Neural crest cell (in vitro differentiated cells): ENCODE results near the gene TMEM72. TPM values are rescaled to one million over a fixed set of nuclear protein-coding genes. Genes with fewer than 3 reads are reported as not detected.

Experiments
- DNase-seq: peaks from one replicate; pipeline ENCODE4 v3.0.0; 2021; ENCODE audit warnings: low read depth, mixed read lengths, low spot score
- H3K27ac Mint-ChIP-seq: one replicate; pipeline ENCODE4 v1.8.0; 2021; ENCODE audit warnings: mild to moderate bottlenecking, mixed read lengths; ENCODE audit not compliant: unreplicated experiment
- H3K27me3 Mint-ChIP-seq: 2 replicates; pipeline ENCODE4 v1.8.0; 2021; ENCODE audit warnings: low read depth, mild to moderate bottlenecking, mixed read lengths
- H3K36me3 Mint-ChIP-seq: 2 replicates; pipeline ENCODE4 v1.8.0; 2021; ENCODE audit warnings: low read depth, mild to moderate bottlenecking, mixed read lengths
- H3K4me1 Mint-ChIP-seq: 2 replicates; pipeline ENCODE4 v1.8.0; 2021; ENCODE audit warnings: mixed read lengths
- H3K4me3 Mint-ChIP-seq: one replicate; pipeline ENCODE4 v1.8.0; 2021; ENCODE audit warnings: mild to moderate bottlenecking, mixed read lengths
- H3K9me3 Mint-ChIP-seq: 2 replicates; pipeline ENCODE4 v1.8.0; 2021; ENCODE audit warnings: mixed read lengths
- total RNA-seq: library from RNA; stranded (reverse); gene quantifications from 2 replicates; pipeline ENCODE4 v1.2.1, GENCODE V29; 2021
- TF ChIP-seq, protein P1 (sequence below): fragments of 200-600 bp; sonication (generic); conservative IDR thresholded peaks from 2 replicates; pipeline ENCODE4 v1.5.0; 2021; ENCODE audit warnings: antibody characterized with exemption, mild to moderate bottlenecking

The TMEM72 gene
- total RNA-seq, 1 donor from 2014 or later, result not detected

DNA sequence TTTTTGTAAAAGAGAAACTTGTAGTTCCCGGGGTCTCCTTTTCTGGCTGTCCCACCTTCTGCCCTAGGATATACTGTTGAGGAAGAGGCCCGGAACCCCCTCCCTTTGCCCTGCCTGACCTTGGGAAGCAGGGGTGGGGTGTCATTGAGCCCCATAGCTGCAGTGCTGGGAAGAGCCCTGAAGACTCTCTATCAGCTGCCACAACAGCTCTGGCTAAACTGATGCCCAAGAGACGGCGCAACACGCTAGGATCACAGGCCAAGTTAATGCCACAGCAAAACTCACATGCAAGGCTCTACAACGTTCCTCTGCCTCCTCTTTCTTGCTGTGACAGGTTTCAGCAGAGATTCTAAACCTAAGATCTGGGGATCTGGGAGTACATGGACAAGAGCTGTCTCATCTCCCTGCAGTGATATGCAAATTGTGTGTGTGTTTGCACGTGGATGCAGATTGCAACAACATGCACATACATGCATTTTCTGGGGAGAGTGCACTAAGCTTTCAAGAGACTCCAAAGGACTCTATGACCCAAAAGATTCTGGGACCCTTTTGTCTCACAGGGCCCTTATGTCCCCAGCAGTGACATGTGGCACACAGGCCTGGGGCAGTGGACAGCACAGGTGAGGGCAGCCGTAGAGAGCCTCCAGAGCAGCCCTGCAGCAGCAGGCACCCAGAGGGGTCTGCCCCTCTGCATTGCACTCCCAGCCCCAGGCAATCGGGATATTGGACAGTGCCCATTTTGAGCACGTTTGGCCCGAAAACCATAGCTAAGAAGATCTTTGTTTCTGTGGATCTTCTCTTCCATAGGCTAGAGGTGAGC lies 51.0 kb downstream of the TMEM72 start:
- DNase-seq, result no peak
- TF ChIP-seq, protein P1, sequence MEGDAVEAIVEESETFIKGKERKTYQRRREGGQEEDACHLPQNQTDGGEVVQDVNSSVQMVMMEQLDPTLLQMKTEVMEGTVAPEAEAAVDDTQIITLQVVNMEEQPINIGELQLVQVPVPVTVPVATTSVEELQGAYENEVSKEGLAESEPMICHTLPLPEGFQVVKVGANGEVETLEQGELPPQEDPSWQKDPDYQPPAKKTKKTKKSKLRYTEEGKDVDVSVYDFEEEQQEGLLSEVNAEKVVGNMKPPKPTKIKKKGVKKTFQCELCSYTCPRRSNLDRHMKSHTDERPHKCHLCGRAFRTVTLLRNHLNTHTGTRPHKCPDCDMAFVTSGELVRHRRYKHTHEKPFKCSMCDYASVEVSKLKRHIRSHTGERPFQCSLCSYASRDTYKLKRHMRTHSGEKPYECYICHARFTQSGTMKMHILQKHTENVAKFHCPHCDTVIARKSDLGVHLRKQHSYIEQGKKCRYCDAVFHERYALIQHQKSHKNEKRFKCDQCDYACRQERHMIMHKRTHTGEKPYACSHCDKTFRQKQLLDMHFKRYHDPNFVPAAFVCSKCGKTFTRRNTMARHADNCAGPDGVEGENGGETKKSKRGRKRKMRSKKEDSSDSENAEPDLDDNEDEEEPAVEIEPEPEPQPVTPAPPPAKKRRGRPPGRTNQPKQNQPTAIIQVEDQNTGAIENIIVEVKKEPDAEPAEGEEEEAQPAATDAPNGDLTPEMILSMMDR, result no peak
- H3K27ac Mint-ChIP-seq, result peak overlapping the region; percentile 99
- no peaks in the 10 kb centered on the region for H3K27me3 Mint-ChIP-seq
- no peaks in the 10 kb centered on the region for H3K36me3 Mint-ChIP-seq
- H3K9me3 Mint-ChIP-seq, result no peaks in the 10 kb centered on the region
- peaks cover 87% of the 10 kb centered on the region for H3K4me1 Mint-ChIP-seq
- H3K4me3 Mint-ChIP-seq, result peak overlapping the region; percentile 73

DNA sequence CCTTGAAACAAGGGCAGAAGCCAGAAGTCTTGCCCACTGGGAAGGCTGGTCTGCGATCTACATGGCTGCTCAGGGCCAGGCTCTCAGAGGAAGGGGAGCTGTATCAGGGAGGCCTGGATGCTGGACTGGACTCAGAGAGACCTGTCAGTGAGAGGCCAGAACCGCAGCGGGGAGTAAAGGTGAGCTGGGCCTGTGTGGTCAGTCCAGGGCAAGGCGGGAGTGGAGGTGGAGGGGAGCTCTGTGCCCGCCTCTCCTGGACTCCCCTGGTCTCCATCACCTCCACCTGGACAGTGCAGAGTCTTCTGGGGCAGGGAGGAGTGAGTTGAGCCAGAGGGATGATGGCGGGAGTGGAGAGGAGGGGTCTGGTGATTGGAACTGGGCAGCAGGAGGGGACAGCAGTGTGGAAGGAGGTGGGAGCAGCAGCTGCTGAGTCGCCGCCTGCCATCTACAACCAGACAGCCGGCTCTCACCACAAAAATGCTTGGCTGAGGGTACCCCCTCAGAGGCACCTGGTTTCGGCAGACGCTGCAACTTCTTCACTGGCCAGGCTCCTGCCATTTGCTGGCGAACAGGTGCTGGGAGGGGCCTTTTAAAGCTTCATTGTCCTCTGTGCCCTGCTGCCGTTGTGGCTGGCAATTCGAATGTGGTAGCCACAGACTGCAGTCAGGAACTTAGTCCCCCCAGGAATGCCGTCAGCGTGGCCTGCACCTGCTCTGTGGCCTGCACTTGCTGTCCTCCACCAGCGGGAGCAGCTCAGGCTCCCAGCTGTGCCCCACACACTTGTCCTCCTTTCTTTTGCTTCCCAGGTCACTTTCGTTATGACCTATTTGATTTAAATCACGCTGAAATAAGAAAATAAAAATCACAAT lies 52.0 kb downstream of the TMEM72 start:
- Mint-ChIP-seq H3K4me3 (peak overlapping the region; percentile 73), H3K36me3 (no peaks in the 10 kb centered on the region), H3K9me3 (no peaks in the 10 kb centered on the region), H3K4me1 (peaks cover 90% of the 10 kb centered on the region), H3K27ac (peak overlapping the region; percentile 99), H3K27me3 (no peaks in the 10 kb centered on the region)
- no peak for DNase-seq
- TF ChIP-seq, protein P1, result peak; percentile 51

DNA sequence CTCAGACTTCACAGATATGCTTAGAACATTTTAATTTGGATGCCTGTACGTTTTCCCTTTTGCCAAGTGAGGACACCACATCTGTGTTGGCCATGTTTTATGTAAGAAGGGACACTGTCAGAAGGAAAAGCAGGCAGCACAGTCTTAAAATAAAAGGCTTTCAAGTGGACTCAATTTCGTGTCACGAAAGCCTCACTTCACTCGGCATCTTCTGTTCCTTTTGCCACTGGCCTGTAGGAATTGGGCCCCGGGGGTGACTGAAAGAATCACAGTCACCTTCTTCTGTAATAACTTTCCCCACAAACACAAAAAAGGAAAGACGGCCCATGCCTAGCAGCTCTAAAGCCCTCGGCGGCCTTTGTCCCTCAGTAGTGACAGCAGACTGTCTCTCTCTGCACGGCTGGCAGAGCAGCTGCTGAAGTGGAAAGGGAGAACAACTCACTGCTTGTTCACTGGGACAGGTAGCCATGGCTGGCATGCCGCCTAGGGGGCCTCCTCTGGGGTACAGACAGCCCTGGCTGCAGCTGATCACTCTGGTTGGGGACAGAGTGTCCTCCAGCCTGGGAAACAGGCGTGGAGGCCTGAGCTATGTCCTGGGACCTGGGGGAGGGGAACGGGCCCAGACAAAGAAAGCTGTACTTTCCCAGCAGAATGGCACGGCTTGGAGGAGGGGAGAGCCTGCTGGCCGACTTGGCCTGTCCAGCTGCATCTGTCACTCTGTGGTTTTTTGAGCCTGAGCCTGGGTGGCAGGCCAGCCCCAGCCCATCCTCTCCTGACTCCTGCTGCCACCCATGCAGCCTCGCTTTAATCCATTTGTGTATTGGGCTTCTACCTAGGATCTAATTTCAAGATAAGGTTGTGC lies 52.9 kb downstream of the TMEM72 start:
- Mint-ChIP-seq H3K4me1 (peaks cover 89% of the 10 kb centered on the region), H3K27me3 (no peaks in the 10 kb centered on the region), H3K36me3 (no peaks in the 10 kb centered on the region), H3K27ac (peak overlapping the region; percentile 99), H3K4me3 (peak overlapping the region; percentile 73), H3K9me3 (no peaks in the 10 kb centered on the region)
- DNase-seq, result peak; percentile 67
- TF ChIP-seq, protein P1, result peak; percentile 21

DNA sequence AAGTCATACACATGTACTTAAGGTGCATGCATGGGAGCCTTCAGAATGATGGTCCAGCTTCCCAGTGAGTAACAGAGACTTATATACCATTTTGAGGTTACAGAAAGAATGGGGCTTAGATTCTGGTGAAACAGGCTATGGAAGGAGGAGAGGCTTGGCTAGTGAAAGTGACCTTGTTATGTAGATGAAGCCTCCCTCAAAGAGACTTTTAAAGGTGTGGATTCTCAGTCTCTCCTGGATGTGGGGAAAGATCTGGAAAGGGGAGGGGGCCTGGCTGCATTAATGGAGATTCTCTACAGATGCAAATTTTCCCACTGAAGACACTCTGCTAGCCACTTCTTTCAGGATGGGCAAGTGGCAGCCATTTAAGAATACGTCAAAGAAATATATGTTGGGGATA lies 54.0 kb downstream of the TMEM72 start:
- Mint-ChIP-seq H3K9me3 (no peaks in the 10 kb centered on the region), H3K4me3 (peak overlapping the region; percentile 73), H3K27me3 (no peaks in the 10 kb centered on the region), H3K4me1 (peaks cover 86% of the 10 kb centered on the region), H3K27ac (peak overlapping the region; percentile 3), H3K36me3 (no peaks in the 10 kb centered on the region)
- TF ChIP-seq, protein P1, result no peak
- no peak for DNase-seq

DNA sequence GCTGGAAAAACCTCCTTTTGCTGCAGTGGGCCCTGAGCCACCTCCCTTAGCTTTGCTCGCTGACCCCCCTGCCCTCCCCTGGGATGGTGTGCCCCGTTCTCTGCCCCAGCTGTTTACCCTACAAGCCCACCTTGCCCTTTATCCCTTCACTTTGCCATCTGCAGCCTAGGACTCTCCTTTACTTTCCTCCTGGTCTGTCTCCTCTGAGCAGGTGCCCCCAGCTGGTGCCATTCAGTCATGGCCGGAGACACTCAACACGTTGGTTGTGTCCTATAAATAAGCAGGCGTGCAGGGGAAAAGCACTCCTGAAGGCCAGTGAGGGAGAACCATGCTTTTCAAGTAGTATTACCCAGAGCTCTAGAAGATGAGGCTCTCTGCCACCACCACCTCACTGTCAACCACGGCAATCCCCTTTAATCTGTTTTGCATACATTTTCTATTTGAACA lies 54.5 kb downstream of the TMEM72 start:
- H3K4me3 Mint-ChIP-seq, result peak overlapping the region; percentile 39

More for the DNA sequence above, 54.5 kb downstream of the TMEM72 start:
- Mint-ChIP-seq H3K36me3 (peaks cover 2% of the 10 kb centered on the region), H3K27ac (no peak overlapping the region), H3K27me3 (no peaks in the 10 kb centered on the region), H3K4me1 (peaks cover 80% of the 10 kb centered on the region), H3K9me3 (no peaks in the 10 kb centered on the region)
- no peak for DNase-seq
- TF ChIP-seq, protein P1, result no peak
